Epithelial cell of proximal tubule (primary cell): Measurements from ENCODE around the gene GSE1. TPM values are rescaled to one million over a fixed set of nuclear protein-coding genes. Genes with fewer than 3 reads are reported as not detected.

Experiments used
- DNase-seq: peaks from one replicate; pipeline ENCODE4 v3.0.0-alpha.2; 2011; ENCODE audit warnings: low read depth
- H3K4me3 ChIP-seq: 2 replicates; pipeline ENCODE4 v1.5.1; 2011; ENCODE audit warnings: low read depth, mild to moderate bottlenecking, low read length
- total RNA-seq: library from RNA; depleted of rRNA; stranded (reverse); fragments of >200 nt; gene quantifications from 2 replicates; pipeline ENCODE4 v1.2.3, GENCODE V29; 2015
- TF ChIP-seq, protein P1 (sequence below): conservative IDR thresholded peaks from 2 replicates; pipeline ENCODE4 v1.5.1; 2012; ENCODE audit warnings: low read depth, mild to moderate bottlenecking, low read length

The GSE1 gene
- total RNA-seq, 1 donor from 2014 or later, result 41.9 TPM

DNA sequence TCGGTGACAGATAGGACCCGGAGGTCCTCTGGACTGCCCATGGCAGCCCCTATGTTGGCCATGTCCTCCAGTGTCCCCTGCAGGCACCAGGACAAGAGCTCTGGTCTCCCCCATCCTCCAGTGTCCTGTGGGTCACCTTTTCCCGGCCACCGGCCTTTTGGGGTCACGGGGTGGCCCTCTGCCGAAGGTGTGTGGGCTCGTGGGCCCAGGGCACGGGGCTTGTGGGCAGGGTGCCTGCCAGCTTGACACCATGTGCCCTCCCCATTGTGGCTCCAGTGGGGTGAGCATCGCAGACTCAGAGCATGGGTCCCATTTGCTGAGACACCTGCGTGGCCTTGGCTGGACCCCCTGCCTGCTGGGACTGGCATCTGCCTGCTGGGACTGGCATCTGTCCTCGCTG is 18.1 kb downstream of the GSE1 start:
- no peak for DNase-seq
- TF ChIP-seq, protein P1, sequence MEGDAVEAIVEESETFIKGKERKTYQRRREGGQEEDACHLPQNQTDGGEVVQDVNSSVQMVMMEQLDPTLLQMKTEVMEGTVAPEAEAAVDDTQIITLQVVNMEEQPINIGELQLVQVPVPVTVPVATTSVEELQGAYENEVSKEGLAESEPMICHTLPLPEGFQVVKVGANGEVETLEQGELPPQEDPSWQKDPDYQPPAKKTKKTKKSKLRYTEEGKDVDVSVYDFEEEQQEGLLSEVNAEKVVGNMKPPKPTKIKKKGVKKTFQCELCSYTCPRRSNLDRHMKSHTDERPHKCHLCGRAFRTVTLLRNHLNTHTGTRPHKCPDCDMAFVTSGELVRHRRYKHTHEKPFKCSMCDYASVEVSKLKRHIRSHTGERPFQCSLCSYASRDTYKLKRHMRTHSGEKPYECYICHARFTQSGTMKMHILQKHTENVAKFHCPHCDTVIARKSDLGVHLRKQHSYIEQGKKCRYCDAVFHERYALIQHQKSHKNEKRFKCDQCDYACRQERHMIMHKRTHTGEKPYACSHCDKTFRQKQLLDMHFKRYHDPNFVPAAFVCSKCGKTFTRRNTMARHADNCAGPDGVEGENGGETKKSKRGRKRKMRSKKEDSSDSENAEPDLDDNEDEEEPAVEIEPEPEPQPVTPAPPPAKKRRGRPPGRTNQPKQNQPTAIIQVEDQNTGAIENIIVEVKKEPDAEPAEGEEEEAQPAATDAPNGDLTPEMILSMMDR, result no peak
- H3K4me3 ChIP-seq, result no peak overlapping the region

DNA sequence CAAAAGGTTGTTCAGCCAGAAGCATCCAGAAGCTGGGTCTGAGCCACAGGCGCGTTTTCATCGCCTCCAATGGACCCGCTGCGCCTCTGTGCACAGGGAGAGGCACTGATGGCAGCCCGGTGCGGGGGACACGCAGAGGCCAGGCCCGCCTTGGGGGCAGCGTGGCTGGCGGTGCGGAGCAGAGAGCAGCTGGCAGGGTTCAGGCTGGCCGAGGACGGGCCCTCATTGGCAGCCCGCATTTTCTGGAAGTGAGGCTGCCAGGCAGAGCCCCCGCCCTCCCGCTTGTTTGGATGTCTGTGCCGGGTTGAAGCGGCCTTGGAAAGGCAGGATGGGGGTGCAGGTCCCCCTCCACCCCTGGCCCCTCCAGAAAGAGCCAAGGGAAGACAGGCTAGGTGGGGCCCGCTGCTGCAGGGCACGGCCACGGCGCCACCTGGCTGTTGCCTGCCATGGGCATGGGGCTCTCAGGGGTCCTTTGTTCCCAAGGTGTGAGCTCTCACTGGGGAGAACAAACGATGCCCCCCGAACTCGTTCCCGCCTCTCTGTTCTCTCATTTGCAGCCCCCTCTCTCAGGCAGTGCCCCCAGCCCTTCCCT is 18.8 kb downstream of the GSE1 start:
- no peak overlapping the region for H3K4me3 ChIP-seq
- TF ChIP-seq, protein P1, result no peak
- DNase-seq, result no peak

DNA sequence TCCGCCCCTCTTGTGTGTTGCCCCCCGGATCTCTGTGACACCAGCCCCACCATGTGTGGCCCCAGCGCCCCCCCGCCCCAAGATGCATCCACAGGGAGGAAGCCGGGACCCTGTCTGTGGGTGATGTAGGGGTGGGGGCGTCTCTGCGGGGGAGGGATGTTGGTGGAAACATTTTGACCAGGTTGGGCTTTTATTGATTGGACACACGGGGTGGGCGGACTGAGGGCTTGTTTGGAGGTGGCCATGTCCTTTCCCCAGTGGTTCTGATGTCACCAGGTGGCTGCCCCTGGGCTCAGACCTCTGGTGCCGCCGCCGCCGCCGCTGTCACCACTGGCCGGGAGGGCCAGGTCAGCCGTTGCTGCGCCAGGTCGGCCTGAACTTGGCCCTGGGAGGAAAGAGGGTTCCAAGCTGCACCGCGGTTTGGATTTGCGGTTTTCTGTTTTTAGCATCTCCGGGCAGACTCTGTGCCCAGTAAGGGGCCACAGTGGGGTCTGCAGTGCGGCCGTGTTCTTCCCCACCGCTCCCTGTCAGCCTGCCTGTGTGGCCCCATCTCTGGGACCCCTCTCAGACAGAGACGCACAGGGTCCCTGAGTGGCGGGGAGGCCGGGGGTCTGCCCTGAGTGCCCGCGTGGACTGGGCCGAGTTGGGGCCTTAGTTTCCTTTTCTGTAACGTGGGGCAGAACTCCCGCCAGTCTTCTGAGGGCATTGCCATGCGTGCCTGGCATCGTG is 19.8 kb downstream of the GSE1 start:
- no peak overlapping the region for H3K4me3 ChIP-seq
- TF ChIP-seq, protein P1, result no peak
- no peak for DNase-seq

DNA sequence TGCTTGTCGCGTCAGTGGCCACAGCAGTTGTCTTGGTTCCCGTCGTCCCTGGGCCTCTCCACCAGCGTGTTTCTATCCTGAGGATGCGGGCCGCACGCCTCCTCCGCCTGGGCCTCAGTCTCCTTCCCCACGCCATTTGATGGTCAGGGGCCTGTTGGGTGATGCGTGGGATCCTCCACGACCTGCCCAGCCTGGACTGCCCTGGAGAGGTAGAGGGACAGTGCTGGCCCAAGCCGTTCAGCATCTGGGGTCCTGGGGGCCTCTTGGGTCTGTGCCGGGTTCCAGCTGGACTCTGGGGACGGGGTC is 20.3 kb downstream of the GSE1 start:
- TF ChIP-seq, protein P1, result no peak
- H3K4me3 ChIP-seq, result no peak overlapping the region
- no peak for DNase-seq

DNA sequence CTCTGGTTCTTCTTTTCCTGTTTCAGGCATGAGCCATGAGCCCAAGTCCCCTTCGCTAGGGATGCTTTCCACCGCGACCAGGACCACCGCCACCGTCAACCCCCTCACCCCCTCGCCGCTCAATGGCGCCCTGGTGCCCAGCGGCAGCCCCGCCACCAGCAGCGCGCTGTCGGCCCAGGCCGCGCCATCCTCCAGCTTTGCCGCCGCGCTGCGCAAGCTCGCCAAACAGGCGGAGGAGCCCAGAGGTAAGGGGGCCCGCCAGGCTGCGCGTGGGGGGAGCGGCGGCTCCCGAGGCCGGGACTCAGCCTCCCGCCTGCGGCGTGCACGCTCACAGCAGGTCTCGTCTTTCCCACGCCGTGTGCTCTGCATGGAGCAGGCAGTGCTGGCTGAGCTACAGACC is 20.8 kb downstream of the GSE1 start:
- TF ChIP-seq, protein P1, result no peak

DNA sequence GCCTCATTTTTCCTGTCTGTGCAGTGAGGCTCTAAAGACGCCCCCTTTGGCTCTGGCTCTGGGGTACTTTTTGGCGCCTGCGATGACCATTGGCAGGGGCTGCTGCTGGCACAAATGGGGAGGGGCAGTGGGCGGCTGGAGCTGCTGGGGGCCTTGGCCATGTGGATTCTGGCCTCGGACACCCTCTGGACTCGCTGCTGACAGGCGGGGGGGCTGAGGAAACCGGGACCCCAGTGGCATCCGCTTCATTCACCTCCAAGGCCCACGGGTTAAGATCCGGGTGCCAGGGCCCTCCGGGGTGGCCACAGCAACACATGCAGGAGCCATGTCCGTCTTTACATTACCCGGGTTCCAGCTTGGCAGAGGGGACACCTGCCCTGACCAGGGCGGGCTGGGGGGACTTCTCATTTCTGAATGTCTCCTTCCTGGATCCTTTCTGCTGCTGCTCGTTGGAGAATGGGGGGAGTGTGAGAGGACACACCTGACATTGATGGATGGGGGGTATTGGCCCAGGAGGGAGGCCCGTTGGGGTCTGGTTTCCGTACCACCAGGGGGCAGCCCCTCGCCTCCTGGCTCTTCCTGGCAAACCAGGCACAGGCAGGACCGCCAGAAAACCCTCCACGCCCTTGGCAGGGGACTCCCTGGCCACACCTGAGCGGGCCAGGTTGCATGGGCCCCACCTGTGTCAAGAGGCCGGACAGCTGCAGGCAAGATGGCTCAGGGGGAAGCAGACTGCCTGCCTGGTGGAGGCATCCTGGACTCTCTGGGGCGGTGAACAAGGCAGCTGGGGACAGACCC is 21.8 kb downstream of the GSE1 start:
- H3K4me3 ChIP-seq, result no peak overlapping the region
- TF ChIP-seq, protein P1, result peak; percentile 37
- no peak for DNase-seq

More for the DNA sequence above, 20.8 kb downstream of the GSE1 start:
- DNase-seq, result no peak
- H3K4me3 ChIP-seq, result no peak overlapping the region
